ENCODE results near the gene TMEM86A. TPM values are rescaled to one million over a fixed set of nuclear protein-coding genes. Genes with fewer than 3 reads are reported as not detected.

The TMEM86A gene
- total RNA-seq, 1 donor from 2014 or later, result 5.4 TPM

- Histone ChIP-seq H3K27ac (replicated peaks) (no peak overlapping the region), H3K9me3 (replicated peaks) (no peaks in the 10 kb centered on the region), H3K4me3 (no peak overlapping the region), H3K27me3 (ENCODE audit: low read depth) (no peaks in the 10 kb centered on the region), H3K4me1 (no peaks in the 10 kb centered on the region), H3K36me3 (no peaks in the 10 kb centered on the region)
- no peak for DNase-seq
- intact Hi-C loops (cut with micrococcal nuclease), result no loop called here
- TF ChIP-seq CTCF (IDR thresholded peaks at IDR 0.05; ENCODE audit: borderline replicate concordance), result no peak
These were observed 15.3 kb downstream of the TMEM86A start for GRCh38 chr11:18713646-18714442.

GRCh38 chr11:18714443-18714780 is 15.8 kb downstream of the TMEM86A start:
- intact Hi-C loops (cut with micrococcal nuclease), result no loop called here
- H3K9me3 ChIP-seq (replicated peaks), result no peaks in the 10 kb centered on the region
- H3K4me3 ChIP-seq, result no peak overlapping the region

GRCh38 chr11:18715476-18715875 is 16.9 kb downstream of the TMEM86A start:
- intact Hi-C loops (cut with micrococcal nuclease), result no loop called here
- H3K9me3 ChIP-seq (replicated peaks), result no peaks in the 10 kb centered on the region
- no peak for TF ChIP-seq CTCF (IDR thresholded peaks at IDR 0.05; ENCODE audit: borderline replicate concordance)
- no peak overlapping the region for H3K27ac ChIP-seq (replicated peaks)
- no peak for DNase-seq
- H3K4me3 ChIP-seq, result no peak overlapping the region
- peaks cover 4% of the 10 kb centered on the region for H3K4me1 ChIP-seq
- H3K27me3 ChIP-seq (ENCODE audit: low read depth), result no peaks in the 10 kb centered on the region
- no peaks in the 10 kb centered on the region for H3K36me3 ChIP-seq

More at GRCh38 chr11:18714443-18714780, 15.8 kb downstream of the TMEM86A start:
- H3K36me3 ChIP-seq, result no peaks in the 10 kb centered on the region
- no peaks in the 10 kb centered on the region for H3K4me1 ChIP-seq
- no peak for TF ChIP-seq CTCF (IDR thresholded peaks at IDR 0.05; ENCODE audit: borderline replicate concordance)
- H3K27ac ChIP-seq (replicated peaks), result no peak overlapping the region
- DNase-seq, result no peak
- no peaks in the 10 kb centered on the region for H3K27me3 ChIP-seq (ENCODE audit: low read depth)

- intact Hi-C loops (cut with micrococcal nuclease), result no loop called here
- no peak for TF ChIP-seq CTCF (IDR thresholded peaks at IDR 0.05; ENCODE audit: borderline replicate concordance)
- Histone ChIP-seq H3K4me1 (peaks cover 19% of the 10 kb centered on the region), H3K27ac (replicated peaks) (peak overlapping the region; percentile 72), H3K4me3 (peak overlapping the region; percentile 80), H3K27me3 (ENCODE audit: low read depth) (no peaks in the 10 kb centered on the region), H3K36me3 (no peaks in the 10 kb centered on the region), H3K9me3 (replicated peaks) (no peaks in the 10 kb centered on the region)
- DNase-seq, result no peak
These were observed 21.7 kb downstream of the TMEM86A start for GRCh38 chr11:18720091-18720807.

- Histone ChIP-seq H3K4me1 (peaks cover 19% of the 10 kb centered on the region), H3K27me3 (ENCODE audit: low read depth) (no peaks in the 10 kb centered on the region), H3K27ac (replicated peaks) (peak overlapping the region; percentile 72), H3K4me3 (peak overlapping the region; percentile 80), H3K9me3 (replicated peaks) (no peaks in the 10 kb centered on the region), H3K36me3 (no peaks in the 10 kb centered on the region)
- TF ChIP-seq CTCF (IDR thresholded peaks at IDR 0.05; ENCODE audit: borderline replicate concordance), result no peak
- DNase-seq, result peak; percentile 85
- intact Hi-C loops (cut with micrococcal nuclease), result no loop called here
These were observed 22.4 kb downstream of the TMEM86A start for GRCh38 chr11:18720808-18721560.
